DOHH2 (cell line): Measurements from ENCODE around the gene SF3B3.

ENCODE experiments used
- CTCF ChIP-seq: fragments of 200-600 bp; sonication (generic); IDR thresholded peaks from one replicate; pipeline ENCODE4 v1.5.1; 2014; ENCODE audit warnings: antibody characterized with exemption, mild to moderate bottlenecking, low read depth, low read length; ENCODE audit not compliant: poor library complexity, severe bottlenecking
- EZH2phosphoT487 ChIP-seq: fragments of 200-600 bp; sonication (generic); IDR thresholded peaks from 2 replicates; pipeline ENCODE4 v1.6.1; 2017; ENCODE audit warnings: borderline replicate concordance, mild to moderate bottlenecking, antibody characterized with exemption, low read length, moderate library complexity, mixed read lengths

GRCh38 chr16:70569752-70570151, 46.1 kb downstream of the SF3B3 start:
- TF ChIP-seq CTCF (no peak), EZH2phosphoT487 (no peak)
